ENCODE results near the gene HTATIP2.

GRCh38 chr11:20367313-20367948 is 3.9 kb downstream of the HTATIP2 start:
- no peak for TF ChIP-seq POLR2A (IDR thresholded peaks at IDR 0.05)
- TF ChIP-seq, protein P1, sequence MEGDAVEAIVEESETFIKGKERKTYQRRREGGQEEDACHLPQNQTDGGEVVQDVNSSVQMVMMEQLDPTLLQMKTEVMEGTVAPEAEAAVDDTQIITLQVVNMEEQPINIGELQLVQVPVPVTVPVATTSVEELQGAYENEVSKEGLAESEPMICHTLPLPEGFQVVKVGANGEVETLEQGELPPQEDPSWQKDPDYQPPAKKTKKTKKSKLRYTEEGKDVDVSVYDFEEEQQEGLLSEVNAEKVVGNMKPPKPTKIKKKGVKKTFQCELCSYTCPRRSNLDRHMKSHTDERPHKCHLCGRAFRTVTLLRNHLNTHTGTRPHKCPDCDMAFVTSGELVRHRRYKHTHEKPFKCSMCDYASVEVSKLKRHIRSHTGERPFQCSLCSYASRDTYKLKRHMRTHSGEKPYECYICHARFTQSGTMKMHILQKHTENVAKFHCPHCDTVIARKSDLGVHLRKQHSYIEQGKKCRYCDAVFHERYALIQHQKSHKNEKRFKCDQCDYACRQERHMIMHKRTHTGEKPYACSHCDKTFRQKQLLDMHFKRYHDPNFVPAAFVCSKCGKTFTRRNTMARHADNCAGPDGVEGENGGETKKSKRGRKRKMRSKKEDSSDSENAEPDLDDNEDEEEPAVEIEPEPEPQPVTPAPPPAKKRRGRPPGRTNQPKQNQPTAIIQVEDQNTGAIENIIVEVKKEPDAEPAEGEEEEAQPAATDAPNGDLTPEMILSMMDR (IDR thresholded peaks at IDR 0.05) = no peak

Data from testis (tissue), 2 donors.